SK-N-SH (cell line): ENCODE measurements around the gene PIMREG. TPM values are rescaled to one million over a fixed set of nuclear protein-coding genes. Genes with fewer than 3 reads are reported as not detected.

Experiments
- CTCF ChIA-PET: fragments of 300-600, 350-600 bp; formaldehyde crosslinking; extraction: SDS; loops from one replicate; lab custom pipeline; 2021; lab: Yijun Ruan, JAX
- POLR2A ChIA-PET: fragments of 350-600 bp; sonication (Branson Sonifier 250); formaldehyde crosslinking; extraction: SDS; loops from one replicate; lab custom pipeline; 2020; ENCODE audit warnings: antibody characterized with exemption, inconsistent platforms; lab: Yijun Ruan, JAX
- DNase-seq: peaks from one replicate; pipeline ENCODE4 v3.0.0; 2012
- H2AFZ ChIP-seq: fragments of 200-600 bp; sonication (generic); 2 replicates; pipeline ENCODE4 v1.8.1; 2016; ENCODE audit warnings: antibody characterized with exemption, mild to moderate bottlenecking, low read depth
- H3F3A ChIP-seq: fragments of 200-600 bp; sonication (generic); replicated peaks from 2 replicates; pipeline ENCODE3; 2016; ENCODE audit warnings: antibody characterized with exemption, mild to moderate bottlenecking; ENCODE audit not compliant: insufficient read depth
- H3K27ac ChIP-seq, 2 experiments: fragments of 200-500 bp in 1 of 2; fragments of 200-600 bp in 1 of 2; sonication (Bioruptor generic) in 1 of 2; sonication (generic), shearing (Covaris generic) in 1 of 2; 2 replicates each; pipeline versions ENCODE4 v1.5.1 to v1.6.1; 2014 to 2016; ENCODE audit warnings: low read depth in 2 of 2, inconsistent platforms in 1 of 2, low read length in 1 of 2, mild to moderate bottlenecking in 1 of 2, mixed read lengths in 1 of 2
- H3K27me3 ChIP-seq: fragments of 200-600 bp; sonication (generic), shearing (Covaris generic); 2 replicates; pipeline ENCODE4 v1.6.1; 2016; ENCODE audit warnings: mixed run types; ENCODE audit not compliant: insufficient read depth
- H3K36me3 ChIP-seq, 2 experiments: fragments of 200-500 bp in 1 of 2; fragments of 200-600 bp in 1 of 2; sonication (Bioruptor generic) in 1 of 2; sonication (generic) in 1 of 2; replicated peaks in 1 of 2; 2 replicates each; pipeline versions ENCODE3 to v1.5.1; 2014 to 2016; ENCODE audit warnings: low read length in 1 of 2, mild to moderate bottlenecking in 1 of 2; ENCODE audit not compliant: insufficient read depth in 2 of 2, control insufficient read depth in 1 of 2
- H3K4me1 ChIP-seq, 2 experiments: fragments of 200-500 bp in 1 of 2; fragments of 200-600 bp in 1 of 2; sonication (Bioruptor generic) in 1 of 2; sonication (generic), shearing (Covaris generic) in 1 of 2; 2 replicates each; pipeline versions ENCODE4 v1.5.1 to v1.6.1; 2014 to 2016; ENCODE audit warnings: low read depth in 1 of 2, low read length in 1 of 2, mixed run types in 1 of 2; ENCODE audit not compliant: insufficient read depth in 2 of 2, control insufficient read depth in 1 of 2
- H3K4me2 ChIP-seq: fragments of 200-600 bp; sonication (generic), shearing (Covaris generic); 2 replicates; pipeline ENCODE4 v1.6.1; 2017; ENCODE audit warnings: mixed run types
- H3K4me3 ChIP-seq, 2 experiments: fragments of 200-500 bp in 1 of 2; fragments of 200-600 bp in 1 of 2; sonication (Bioruptor generic) in 1 of 2; sonication (generic), shearing (Covaris generic) in 1 of 2; 2 replicates each; pipeline versions ENCODE4 v1.5.1 to v1.8.1; 2014 to 2016; ENCODE audit warnings: low read depth in 2 of 2, inconsistent platforms in 1 of 2, low read length in 1 of 2, mild to moderate bottlenecking in 1 of 2, mixed read lengths in 1 of 2, moderate library complexity in 1 of 2
- H3K79me2 ChIP-seq: fragments of 200-600 bp; sonication (generic); 2 replicates; pipeline ENCODE4 v1.8.1; 2017; ENCODE audit warnings: mild to moderate bottlenecking; ENCODE audit not compliant: insufficient read depth
- H3K9ac ChIP-seq: fragments of 200-600 bp; sonication (generic); 2 replicates; pipeline ENCODE4 v1.6.1; 2017; ENCODE audit warnings: mixed run types
- H3K9me2 ChIP-seq: fragments of 200-600 bp; sonication (generic); 2 replicates; pipeline ENCODE4 v1.6.1; 2017; ENCODE audit warnings: mixed run types
- H3K9me3 ChIP-seq: fragments of 200-600 bp; sonication (generic); 2 replicates; pipeline ENCODE4 v1.6.1; 2017; ENCODE audit warnings: mixed run types, mild to moderate bottlenecking, moderate library complexity
- H4K20me1 ChIP-seq: fragments of 200-600 bp; sonication (generic); 2 replicates; pipeline ENCODE4 v1.6.1; 2017; ENCODE audit warnings: mild to moderate bottlenecking, mixed run types; ENCODE audit not compliant: insufficient read depth
- EP300 ChIP-seq, 2 experiments: IDR thresholded peaks; 2 replicates each; pipeline versions ENCODE4 v1.4.0 to v1.6.1; 2012; ENCODE audit warnings: borderline replicate concordance in 1 of 2, low read depth in 1 of 2, low read length in 1 of 2
- EZH2phosphoT487 ChIP-seq: fragments of 200-600 bp; sonication (generic); IDR thresholded peaks from 2 replicates; pipeline ENCODE4 v1.6.1; 2017; ENCODE audit warnings: low read depth, mixed run types, mild to moderate bottlenecking, antibody characterized with exemption, moderate library complexity, borderline replicate concordance
- FOXJ3 ChIP-seq: sonication (generic); formaldehyde crosslinking; IDR thresholded peaks from 2 replicates; pipeline ENCODE4 v1.5.1; 2020; ENCODE audit warnings: mild to moderate bottlenecking, missing genetic modification reagents
- GATA2 ChIP-seq: sonication (generic); formaldehyde crosslinking; IDR thresholded peaks from 2 replicates; pipeline ENCODE4 v1.5.0; 2020; ENCODE audit warnings: mild to moderate bottlenecking, missing genetic modification reagents
- JUND ChIP-seq: IDR thresholded peaks from 2 replicates; pipeline ENCODE4 v1.4.0; 2012
- MEF2A ChIP-seq: IDR thresholded peaks from 2 replicates; pipeline ENCODE4 v1.4.0; 2012; ENCODE audit warnings: low read depth, borderline replicate concordance
- MXI1 ChIP-seq: IDR thresholded peaks from 2 replicates; pipeline ENCODE4 v1.6.1; 2012; ENCODE audit warnings: mild to moderate bottlenecking, low read depth, low read length, improper control_type of control experiment
- POLR2AphosphoS5 ChIP-seq: IDR thresholded peaks from 2 replicates; pipeline ENCODE4 v1.6.1; 2012; ENCODE audit warnings: low read depth, low read length
- REST ChIP-seq: IDR thresholded peaks from 2 replicates; pipeline ENCODE4 v1.6.1; 2012; ENCODE audit warnings: mild to moderate bottlenecking, low read depth, low read length, moderate library complexity
- SIN3A ChIP-seq: IDR thresholded peaks from 2 replicates; pipeline ENCODE4 v1.6.1; 2012; ENCODE audit warnings: low read depth, mild to moderate bottlenecking, low read length, moderate library complexity, borderline replicate concordance
- TEAD4 ChIP-seq: IDR thresholded peaks from 2 replicates; pipeline ENCODE4 v1.4.0; 2012; ENCODE audit warnings: mild to moderate bottlenecking, borderline replicate concordance; ENCODE audit not compliant: insufficient read depth
- USF2 ChIP-seq: fragments of 150-350 bp; IDR thresholded peaks from 2 replicates; pipeline ENCODE4 v1.6.1; 2017; ENCODE audit warnings: antibody characterized with exemption, low read length, low read depth, borderline replicate concordance
- WGBS: methylation state at CpG from one replicate; pipeline ENCODE4 v1.1.6; 2017; ENCODE audit warnings: low lambda C conversion rate; 5-methylcytosine and 5-hydroxymethylcytosine counted together
- polyA plus RNA-seq, 3 experiments: library from polyadenylated mRNA; depleted of rRNA; stranded (reverse); fragments of >200 nt; gene quantifications; 2 replicates each; pipeline ENCODE4 v1.2.3, GENCODE V29; 2012
- TF ChIP-seq, protein P1 (sequence below): fragments of 150-350 bp; IDR thresholded peaks from 2 replicates; pipeline ENCODE4 v1.6.1; 2016; ENCODE audit warnings: mild to moderate bottlenecking, low read depth, low read length

Gene PIMREG
- polyA plus RNA-seq, 1 of the 3 experiments (the other 2 are of a cell fraction), result 19.6 TPM

GRCh38 chr17:6494239-6494941, 50.1 kb downstream of the PIMREG start:
- ChIA-PET POLR2A (no interaction called here), CTCF (interaction anchor here (1.5 kb wide), 1 partner anchor 21 kb away, joined by 4 read pairs; no protein-coding TSS in a partner anchor)
- no peak overlapping the region for H3K27ac ChIP-seq

More at GRCh38 chr17:6494239-6494941, 50.1 kb downstream of the PIMREG start:
- Histone ChIP-seq H3K9ac (no peak overlapping the region), H3K4me3 (no peak overlapping the region), H3K9me2 (no peaks in the 10 kb centered on the region), H3K9me3 (no peaks in the 10 kb centered on the region), H3K27me3 (no peaks in the 10 kb centered on the region), H4K20me1 (no peaks in the 10 kb centered on the region), H3K36me3 (no peaks in the 10 kb centered on the region)
- no peak for DNase-seq
- TF ChIP-seq MXI1 (no peak), JUND (no peak), SIN3A (no peak), GATA2 (CRISPR knock-in tag) (no peak), EZH2phosphoT487 (no peak), USF2 (no peak), FOXJ3 (no peak), EP300 (IDR thresholded peaks at IDR 0.05; ENCODE audit: borderline replicate concordance in 1 of 2, low read depth in 1 of 2, low read length in 1 of 2) (no peak), TEAD4 (no peak), MEF2A (no peak), REST (no peak), POLR2AphosphoS5 (no peak)
- TF ChIP-seq, protein P1, sequence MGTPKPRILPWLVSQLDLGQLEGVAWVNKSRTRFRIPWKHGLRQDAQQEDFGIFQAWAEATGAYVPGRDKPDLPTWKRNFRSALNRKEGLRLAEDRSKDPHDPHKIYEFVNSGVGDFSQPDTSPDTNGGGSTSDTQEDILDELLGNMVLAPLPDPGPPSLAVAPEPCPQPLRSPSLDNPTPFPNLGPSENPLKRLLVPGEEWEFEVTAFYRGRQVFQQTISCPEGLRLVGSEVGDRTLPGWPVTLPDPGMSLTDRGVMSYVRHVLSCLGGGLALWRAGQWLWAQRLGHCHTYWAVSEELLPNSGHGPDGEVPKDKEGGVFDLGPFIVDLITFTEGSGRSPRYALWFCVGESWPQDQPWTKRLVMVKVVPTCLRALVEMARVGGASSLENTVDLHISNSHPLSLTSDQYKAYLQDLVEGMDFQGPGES, result no peak
- TF ChIP-seq, all 33 proteins: peak for 0
- peaks cover 5 to 6% of the 10 kb centered on the region in 2 experiments; a peak in 2 of 4 replicates for H3K4me1 ChIP-seq
- H3K79me2 ChIP-seq, result no peaks in the 10 kb centered on the region
- H3K4me2 ChIP-seq, result no peak overlapping the region
- no peak overlapping the region for H2AFZ ChIP-seq
- no peaks in the 10 kb centered on the region for H3F3A ChIP-seq
- WGBS, result 66% methylated on average over 5 of the region's 5 CpGs
